ENCODE measurements around the gene TACR2. TPM values are rescaled to one million over a fixed set of nuclear protein-coding genes. Genes with fewer than 3 reads are reported as not detected.

Gene TACR2
- total and polyA plus RNA-seq, 2 donors (not counting 1 experiment from before 2014, with no cell fraction given), result 0.15 to 0.17 TPM

- Histone ChIP-seq H3K4me1 (ENCODE audit: control insufficient read depth, extremely low read depth, insufficient read depth, low read length) (peaks cover 11% of the 10 kb centered on the region), H3K4me3 (replicated peaks in 1 of 4; ENCODE audit: control extremely low read depth in 1 of 4, insufficient read depth in 1 of 4, low read depth in 3 of 4, low read length in 4 of 4) (no peak overlapping the region), H3K27me3 (ENCODE audit: control insufficient read depth, insufficient read depth, low read length) (no peaks in the 10 kb centered on the region), H3K27ac (ENCODE audit: insufficient read depth, low read length) (no peak overlapping the region), H3K9ac (ENCODE audit: insufficient read depth, low read length) (no peak overlapping the region), H3K79me2 (ENCODE audit: control insufficient read depth, insufficient read depth, low read length) (no peaks in the 10 kb centered on the region), H3K36me3 (ENCODE audit: control insufficient read depth, insufficient read depth, low read length) (peaks cover 14% of the 10 kb centered on the region), H2AFZ (ENCODE audit: low read length) (no peak overlapping the region), H3K4me2 (ENCODE audit: extremely low read depth, insufficient read depth, low read length) (no peak overlapping the region), H3K9me3 (ENCODE audit: control insufficient read depth, insufficient read depth, low read depth, low read length) (no peaks in the 10 kb centered on the region), H4K20me1 (ENCODE audit: control insufficient read depth, extremely low read depth, insufficient read depth, low read length) (no peaks in the 10 kb centered on the region)
- no peak for DNase-seq (ENCODE audit: low read depth in 2 of 2)
- no peak for TF ChIP-seq EZH2 (IDR thresholded peaks at IDR 0.05; ENCODE audit: low read length, missing control alignments)
Measured at GRCh38 chr10:69366738-69367137, 50.0 kb downstream of the TACR2 start.

- H3K27me3 ChIP-seq (ENCODE audit: control insufficient read depth, insufficient read depth, low read length), result no peaks in the 10 kb centered on the region
- H3K9me3 ChIP-seq (ENCODE audit: control insufficient read depth, insufficient read depth, low read depth, low read length), result no peaks in the 10 kb centered on the region
- peaks cover 11% of the 10 kb centered on the region for H3K36me3 ChIP-seq (ENCODE audit: control insufficient read depth, insufficient read depth, low read length)
- DNase-seq (ENCODE audit: low read depth in 2 of 2), result no peak
- no peak overlapping the region for H3K4me2 ChIP-seq (ENCODE audit: extremely low read depth, insufficient read depth, low read length)
- peaks cover 26% of the 10 kb centered on the region for H3K4me1 ChIP-seq (ENCODE audit: control insufficient read depth, extremely low read depth, insufficient read depth, low read length)
- no peak overlapping the region for H3K9ac ChIP-seq (ENCODE audit: insufficient read depth, low read length)
- H3K27ac ChIP-seq (ENCODE audit: insufficient read depth, low read length), result no peak overlapping the region
- no peak overlapping the region for H3K4me3 ChIP-seq (replicated peaks in 1 of 4; ENCODE audit: control extremely low read depth in 1 of 4, insufficient read depth in 1 of 4, low read depth in 3 of 4, low read length in 4 of 4)
- peaks cover 9% of the 10 kb centered on the region for H3K79me2 ChIP-seq (ENCODE audit: control insufficient read depth, insufficient read depth, low read length)
- H4K20me1 ChIP-seq (ENCODE audit: control insufficient read depth, extremely low read depth, insufficient read depth, low read length), result no peaks in the 10 kb centered on the region
- no peak for TF ChIP-seq EZH2 (IDR thresholded peaks at IDR 0.05; ENCODE audit: low read length, missing control alignments)
- no peak for TF ChIP-seq CTCF (conservative IDR thresholded peaks at IDR 0.05 in 1 of 2, IDR thresholded peaks at IDR 0.05 in 1 of 2; ENCODE audit: low read depth in 1 of 2, low read length in 2 of 2)
- H2AFZ ChIP-seq (ENCODE audit: low read length), result no peak overlapping the region
Measured at GRCh38 chr10:69364232-69364940, 52.3 kb downstream of the TACR2 start.

GRCh38 chr10:69363666-69364065 is 53.1 kb downstream of the TACR2 start:
- H4K20me1 ChIP-seq (ENCODE audit: control insufficient read depth, extremely low read depth, insufficient read depth, low read length), result no peaks in the 10 kb centered on the region

More at GRCh38 chr10:69363666-69364065, 53.1 kb downstream of the TACR2 start:
- DNase-seq (ENCODE audit: low read depth in 2 of 2), result no peak
- Histone ChIP-seq H3K36me3 (ENCODE audit: control insufficient read depth, insufficient read depth, low read length) (peaks cover 7% of the 10 kb centered on the region), H3K27me3 (ENCODE audit: control insufficient read depth, insufficient read depth, low read length) (no peaks in the 10 kb centered on the region), H3K4me3 (replicated peaks in 1 of 4; ENCODE audit: control extremely low read depth in 1 of 4, insufficient read depth in 1 of 4, low read depth in 3 of 4, low read length in 4 of 4) (no peak overlapping the region), H3K27ac (ENCODE audit: insufficient read depth, low read length) (no peak overlapping the region), H3K4me2 (ENCODE audit: extremely low read depth, insufficient read depth, low read length) (no peak overlapping the region), H3K79me2 (ENCODE audit: control insufficient read depth, insufficient read depth, low read length) (peaks cover 9% of the 10 kb centered on the region), H3K9ac (ENCODE audit: insufficient read depth, low read length) (no peak overlapping the region), H3K9me3 (ENCODE audit: control insufficient read depth, insufficient read depth, low read depth, low read length) (no peaks in the 10 kb centered on the region), H2AFZ (ENCODE audit: low read length) (no peak overlapping the region), H3K4me1 (ENCODE audit: control insufficient read depth, extremely low read depth, insufficient read depth, low read length) (peaks cover 26% of the 10 kb centered on the region)
- TF ChIP-seq CTCF (conservative IDR thresholded peaks at IDR 0.05 in 1 of 2, IDR thresholded peaks at IDR 0.05 in 1 of 2; ENCODE audit: low read depth in 1 of 2, low read length in 2 of 2), result no peak
- no peak for TF ChIP-seq EZH2 (IDR thresholded peaks at IDR 0.05; ENCODE audit: low read length, missing control alignments)
